COLO668 (cell line): ENCODE results near the gene UMAD1.

Experiments used
- DNase-seq: peaks from one replicate; lab custom pipeline; 2025; ENCODE audit not compliant: unreplicated experiment; lab: John Stamatoyannopoulos, UW

The UMAD1 gene

DNA sequence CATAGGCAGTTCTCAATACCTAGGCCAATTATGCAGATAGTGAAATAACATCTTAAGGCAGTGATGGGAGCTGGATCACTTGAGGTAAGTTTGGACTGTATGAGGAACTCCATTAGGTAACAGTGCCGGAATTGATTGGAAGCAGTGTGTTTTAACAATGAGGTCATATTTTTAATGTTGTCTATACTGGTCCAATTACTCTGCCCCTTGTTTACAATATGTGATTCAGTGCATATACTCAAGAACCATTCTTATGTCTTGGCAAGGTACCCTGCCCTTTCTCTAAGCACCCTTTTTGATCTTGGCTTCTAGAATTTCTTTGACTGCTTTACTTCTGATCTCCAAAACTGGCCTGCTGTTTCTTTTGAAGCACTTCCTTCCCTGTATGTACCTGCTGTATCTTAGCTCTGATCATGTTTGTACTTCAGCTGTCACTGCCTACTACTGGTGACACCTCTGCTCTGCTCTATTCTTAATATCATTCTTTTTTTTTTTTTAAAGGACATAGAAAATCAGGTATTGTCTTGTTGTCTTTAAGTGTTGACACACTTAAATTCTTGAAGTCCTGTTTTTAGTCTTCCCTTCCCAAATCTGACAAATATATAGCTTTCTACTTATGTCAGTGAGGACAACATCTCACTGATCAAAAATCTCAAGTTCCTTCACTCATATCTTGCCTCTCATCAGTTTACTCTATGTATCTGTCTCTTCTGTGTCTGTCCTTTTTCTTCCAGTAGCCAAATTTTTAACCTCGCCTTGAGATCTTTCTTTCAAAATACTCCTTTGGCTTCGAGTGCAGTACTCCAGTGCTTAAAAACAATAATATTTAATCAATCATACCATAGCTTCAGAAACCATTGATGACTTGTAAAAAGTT lies 124.2 kb downstream of the UMAD1 start:
- no peak for DNase-seq

DNA sequence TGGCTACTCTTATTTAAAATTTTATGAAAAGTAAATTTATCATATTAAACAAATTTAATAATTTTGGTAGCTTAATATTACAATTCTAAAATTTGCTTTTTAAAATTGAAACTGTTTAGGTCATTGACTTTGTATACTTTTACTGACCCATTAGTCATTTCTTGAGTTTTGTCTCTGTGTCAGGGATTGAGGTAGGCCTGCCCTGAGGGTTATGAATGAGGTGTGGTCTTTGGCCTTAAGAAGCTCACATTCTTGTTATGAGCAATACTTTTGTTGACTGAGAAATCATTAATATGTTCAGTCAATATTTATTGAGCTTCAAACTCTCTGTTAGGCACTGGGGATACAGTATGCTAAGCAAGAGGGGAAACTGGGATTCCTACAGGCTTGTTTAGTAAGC lies 124.9 kb downstream of the UMAD1 start:
- no peak for DNase-seq

GRCh38 chr7:7766671-7767070 lies 126.1 kb downstream of the UMAD1 start:
- DNase-seq, result no peak

GRCh38 chr7:7768977-7769709 lies 128.6 kb downstream of the UMAD1 start:
- no peak for DNase-seq

GRCh38 chr7:7769710-7770627 lies 129.4 kb downstream of the UMAD1 start:
- DNase-seq, result no peak

- no peak for DNase-seq
Measured at GRCh38 chr7:7771452-7771851, 130.9 kb downstream of the UMAD1 start.

- DNase-seq, result peak; percentile 34
Measured at GRCh38 chr7:7772397-7772821, 131.9 kb downstream of the UMAD1 start.

GRCh38 chr7:7773334-7774309 lies 133.1 kb downstream of the UMAD1 start:
- DNase-seq, result no peak

GRCh38 chr7:7779888-7780287 lies 139.3 kb downstream of the UMAD1 start:
- DNase-seq, result no peak

DNA sequence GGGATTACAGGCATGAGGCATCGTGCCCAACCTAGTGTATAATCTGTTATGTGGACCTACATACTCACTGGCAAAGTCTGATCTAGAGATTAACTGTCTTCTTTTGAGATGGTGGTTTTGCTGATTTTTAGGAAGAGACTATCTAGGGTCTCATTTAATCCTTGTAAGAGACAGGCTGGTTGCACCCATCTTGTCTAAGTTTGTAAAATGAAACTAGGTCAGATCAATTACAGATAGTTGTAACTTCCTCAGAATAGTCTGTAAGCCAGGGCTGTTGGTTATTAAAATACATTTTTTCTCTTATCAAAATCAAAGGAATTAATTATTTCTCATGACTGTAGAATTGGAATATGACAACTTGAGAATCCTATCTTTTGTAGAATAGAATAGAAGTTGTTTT lies 142.4 kb downstream of the UMAD1 start:
- no peak for DNase-seq

DNA sequence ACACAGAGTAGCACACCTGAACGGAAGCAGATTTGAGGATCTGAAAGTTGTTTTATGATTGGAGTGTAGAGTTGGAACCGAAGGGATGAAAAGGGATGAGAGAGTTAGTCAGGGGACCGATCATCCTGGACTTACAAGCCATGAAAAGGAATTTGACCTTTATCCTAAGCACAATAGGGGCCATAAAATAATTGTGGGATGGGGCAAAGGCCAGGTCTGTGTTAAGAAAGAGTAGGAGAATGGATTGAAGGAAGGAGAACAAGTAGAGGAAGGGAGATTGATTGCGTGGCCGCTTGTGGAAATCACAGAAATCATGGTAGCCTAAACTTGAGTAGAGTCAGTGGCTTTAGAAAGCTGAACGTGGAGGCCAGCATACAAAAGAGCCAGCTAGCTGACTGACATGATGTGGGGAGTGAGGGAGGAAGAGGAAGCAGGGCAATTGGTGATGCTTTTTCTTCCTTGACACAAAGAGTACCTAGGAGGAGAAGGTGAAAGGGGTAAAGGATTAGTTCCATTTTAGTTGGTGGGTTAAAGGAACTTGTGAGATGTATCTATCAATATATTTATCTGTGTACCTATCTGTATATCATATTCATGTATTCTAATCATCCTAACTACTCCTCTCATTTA lies 144.9 kb downstream of the UMAD1 start:
- DNase-seq, result no peak

DNA sequence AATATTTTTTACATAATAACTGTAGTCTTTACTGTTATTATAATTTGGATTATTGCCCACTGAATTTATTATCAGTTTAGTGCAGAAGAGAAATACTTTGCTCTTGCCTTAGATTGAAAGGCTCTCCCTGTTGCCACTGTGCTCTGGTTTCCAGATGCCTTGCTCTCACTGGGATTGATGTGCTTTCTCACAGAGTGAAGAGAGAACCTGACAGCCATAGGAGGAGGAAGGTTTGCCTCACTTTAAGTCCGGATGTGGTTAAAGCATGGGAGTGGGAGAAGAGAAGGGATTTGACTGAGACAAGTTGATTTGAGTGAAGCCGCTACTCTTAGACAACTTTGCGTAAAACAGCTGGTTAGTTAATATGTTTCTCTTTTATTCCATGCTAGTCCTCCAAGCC lies 146.0 kb downstream of the UMAD1 start:
- no peak for DNase-seq

DNA sequence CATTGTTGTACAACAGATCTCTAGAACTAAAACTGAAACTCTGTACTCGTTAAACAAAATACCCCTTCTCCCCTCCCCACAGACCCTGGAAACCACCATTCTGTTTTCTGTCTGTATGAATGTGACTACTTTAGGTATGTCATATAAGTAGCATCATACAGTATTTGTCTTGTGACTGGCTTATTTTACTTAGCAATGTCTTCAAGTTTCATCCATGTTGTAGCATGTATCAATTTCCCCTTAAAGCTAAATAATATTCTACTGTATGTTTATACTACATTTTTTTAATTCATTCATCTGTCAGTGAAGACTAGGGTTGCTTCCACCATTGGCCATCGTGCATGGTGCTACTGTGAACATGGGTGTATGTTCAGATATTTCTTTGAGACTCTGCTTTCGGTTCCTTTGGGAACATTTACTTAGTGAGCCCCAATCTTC lies 149.0 kb downstream of the UMAD1 start:
- DNase-seq, result no peak

- no peak for DNase-seq
Measured at GRCh38 chr7:7790041-7790741, 149.6 kb downstream of the UMAD1 start.

- no peak for DNase-seq
Measured at GRCh38 chr7:7791523-7791922, 151.0 kb downstream of the UMAD1 start.

GRCh38 chr7:7792056-7792455 lies 151.5 kb downstream of the UMAD1 start:
- no peak for DNase-seq

- DNase-seq, result no peak
Measured at GRCh38 chr7:7793249-7793648, 152.7 kb downstream of the UMAD1 start.

GRCh38 chr7:7793921-7794320 lies 153.4 kb downstream of the UMAD1 start:
- DNase-seq, result no peak

DNA sequence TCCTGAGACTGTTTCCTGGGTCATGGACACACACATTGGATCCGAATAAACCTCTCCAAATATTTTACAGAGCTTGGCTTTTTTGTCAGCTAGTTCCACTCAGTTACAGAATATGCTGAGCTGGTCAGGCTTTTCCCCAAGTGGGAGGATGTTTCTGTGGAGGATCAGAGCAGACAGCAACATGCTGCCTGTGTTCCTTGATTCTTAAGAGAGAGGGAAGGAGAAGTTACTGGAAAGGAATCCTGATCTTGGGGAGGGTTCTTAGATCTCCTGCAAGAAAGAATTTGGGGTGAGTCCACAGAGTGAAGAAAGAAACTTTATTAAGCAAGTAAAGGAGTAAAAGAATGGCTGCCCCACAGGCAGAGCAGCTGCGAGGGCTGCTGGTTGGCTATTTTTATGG lies 154.7 kb downstream of the UMAD1 start:
- DNase-seq, result no peak
